Fibroblast of lung (primary cell): ENCODE data around the gene BZW2. TPM values are rescaled to one million over a fixed set of nuclear protein-coding genes. Genes with fewer than 3 reads are reported as not detected.

Source experiments
- DNase-seq, 2 donors: peaks; one replicate each; pipeline versions ENCODE4 v3.0.0 to v3.0.0-alpha.2; 2010; ENCODE audit warnings: low read depth in 2 of 2
- H2AFZ ChIP-seq: 2 replicates; pipeline ENCODE4 v1.5.1; 2012; ENCODE audit warnings: low read length, control low read depth, inconsistent platforms
- H3K27ac ChIP-seq: 2 replicates; pipeline ENCODE4 v1.5.1; 2011; ENCODE audit warnings: low read length, control low read depth; ENCODE audit not compliant: insufficient read depth
- H3K27me3 ChIP-seq: 2 replicates; pipeline ENCODE4 v1.5.1; 2011; ENCODE audit warnings: mild to moderate bottlenecking, low read length; ENCODE audit not compliant: control insufficient read depth, insufficient read depth
- H3K36me3 ChIP-seq: 2 replicates; pipeline ENCODE4 v1.5.1; 2011; ENCODE audit warnings: low read length; ENCODE audit not compliant: control insufficient read depth, insufficient read depth
- H3K4me1 ChIP-seq: 2 replicates; pipeline ENCODE4 v1.5.1; 2011; ENCODE audit warnings: low read length; ENCODE audit not compliant: control insufficient read depth, insufficient read depth; ENCODE audit errors: extremely low read depth
- H3K4me2 ChIP-seq: 2 replicates; pipeline ENCODE4 v1.5.1; 2011; ENCODE audit warnings: low read length, control low read depth; ENCODE audit not compliant: insufficient read depth; ENCODE audit errors: extremely low read depth
- H3K4me3 ChIP-seq, 4 experiments: fragments of 200-600 bp in 1 of 4; sonication (generic) in 1 of 4; replicated peaks in 1 of 4; 2 replicates each; pipeline ENCODE4 v1.5.1; 2011 to 2016; ENCODE audit warnings: low read length in 4 of 4, low read depth in 3 of 4, mild to moderate bottlenecking in 3 of 4, control low read depth in 2 of 4, inconsistent platforms in 1 of 4, mixed read lengths in 1 of 4; ENCODE audit not compliant: insufficient read depth in 1 of 4; ENCODE audit errors: control extremely low read depth in 1 of 4
- H3K79me2 ChIP-seq: 2 replicates; pipeline ENCODE4 v1.5.1; 2012; ENCODE audit warnings: mild to moderate bottlenecking, low read length, inconsistent platforms; ENCODE audit not compliant: control insufficient read depth, insufficient read depth
- H3K9ac ChIP-seq: 2 replicates; pipeline ENCODE4 v1.5.1; 2011; ENCODE audit warnings: mild to moderate bottlenecking, low read length, control low read depth; ENCODE audit not compliant: insufficient read depth
- H3K9me3 ChIP-seq: 2 replicates; pipeline ENCODE4 v1.5.1; 2012; ENCODE audit warnings: low read depth, low read length; ENCODE audit not compliant: control insufficient read depth, insufficient read depth
- H4K20me1 ChIP-seq: 2 replicates; pipeline ENCODE4 v1.5.1; 2011; ENCODE audit warnings: low read length; ENCODE audit not compliant: control insufficient read depth, insufficient read depth; ENCODE audit errors: extremely low read depth
- EZH2 ChIP-seq: IDR thresholded peaks from 2 replicates; pipeline ENCODE4 v1.5.1; 2012; ENCODE audit warnings: low read length, control low read depth, mild to moderate bottlenecking; ENCODE audit errors: missing control alignments
- polyA plus RNA-seq, 2 donors: library from polyadenylated mRNA; depleted of rRNA in 1 of 2; stranded (reverse) in 1 of 2; unstranded in 1 of 2; fragments of >200 nt; gene quantifications; 2 replicates each; pipeline ENCODE4 v1.2.1, GENCODE V29; 2011 to 2012; ENCODE audit warnings: missing spikeins in 1 of 2
- total RNA-seq: library from RNA; depleted of rRNA; stranded (reverse); fragments of >200 nt; gene quantifications from 2 replicates; pipeline ENCODE4 v1.2.1, GENCODE V29; 2014
- TF ChIP-seq, protein P1 (sequence below), 2 donors: IDR thresholded peaks in 1 of 2; conservative IDR thresholded peaks in 1 of 2; 1 replicate in 1 of 2; 2 replicates in 1 of 2; pipeline ENCODE4 v1.5.1; 2011 to 2012; ENCODE audit warnings: low read length in 2 of 2, control low read depth in 1 of 2, inconsistent platforms in 1 of 2, low read depth in 1 of 2, mild to moderate bottlenecking in 1 of 2

Gene BZW2
- total and polyA plus RNA-seq, 2 donors (not counting 1 experiment from before 2014, with no cell fraction given), result 43.3 to 88.8 TPM

DNA sequence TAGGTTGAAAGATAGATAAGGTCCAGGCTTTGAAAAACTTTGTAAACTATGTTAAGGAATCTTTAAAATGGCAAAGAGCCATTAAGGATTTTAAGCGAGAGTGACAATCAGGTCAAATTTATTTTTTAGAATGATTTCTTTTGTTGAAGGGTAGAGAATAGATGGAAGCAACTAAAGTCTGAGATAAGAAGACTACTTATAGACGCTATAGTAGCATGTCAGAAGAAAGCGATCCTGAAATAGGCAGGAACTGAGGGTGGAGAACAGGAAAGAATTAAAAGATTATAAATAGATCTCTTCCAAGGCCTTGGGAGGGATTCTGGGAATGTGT lies 94.6 kb downstream of the BZW2 start:
- Histone ChIP-seq H3K9ac (no peak overlapping the region), H4K20me1 (no peaks in the 10 kb centered on the region), H3K36me3 (no peaks in the 10 kb centered on the region), H3K4me1 (peaks cover 3% of the 10 kb centered on the region), H3K79me2 (no peaks in the 10 kb centered on the region), H3K4me3 (no peak overlapping the region), H3K4me2 (no peak overlapping the region), H3K9me3 (no peaks in the 10 kb centered on the region), H3K27me3 (no peaks in the 10 kb centered on the region), H2AFZ (no peak overlapping the region), H3K27ac (peak overlapping the region; percentile 23)
- DNase-seq, result no peak
- TF ChIP-seq, protein P1, sequence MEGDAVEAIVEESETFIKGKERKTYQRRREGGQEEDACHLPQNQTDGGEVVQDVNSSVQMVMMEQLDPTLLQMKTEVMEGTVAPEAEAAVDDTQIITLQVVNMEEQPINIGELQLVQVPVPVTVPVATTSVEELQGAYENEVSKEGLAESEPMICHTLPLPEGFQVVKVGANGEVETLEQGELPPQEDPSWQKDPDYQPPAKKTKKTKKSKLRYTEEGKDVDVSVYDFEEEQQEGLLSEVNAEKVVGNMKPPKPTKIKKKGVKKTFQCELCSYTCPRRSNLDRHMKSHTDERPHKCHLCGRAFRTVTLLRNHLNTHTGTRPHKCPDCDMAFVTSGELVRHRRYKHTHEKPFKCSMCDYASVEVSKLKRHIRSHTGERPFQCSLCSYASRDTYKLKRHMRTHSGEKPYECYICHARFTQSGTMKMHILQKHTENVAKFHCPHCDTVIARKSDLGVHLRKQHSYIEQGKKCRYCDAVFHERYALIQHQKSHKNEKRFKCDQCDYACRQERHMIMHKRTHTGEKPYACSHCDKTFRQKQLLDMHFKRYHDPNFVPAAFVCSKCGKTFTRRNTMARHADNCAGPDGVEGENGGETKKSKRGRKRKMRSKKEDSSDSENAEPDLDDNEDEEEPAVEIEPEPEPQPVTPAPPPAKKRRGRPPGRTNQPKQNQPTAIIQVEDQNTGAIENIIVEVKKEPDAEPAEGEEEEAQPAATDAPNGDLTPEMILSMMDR (conservative IDR thresholded peaks at IDR 0.05 in 1 of 2, IDR thresholded peaks at IDR 0.05 in 1 of 2; ENCODE audit: low read depth in 1 of 2, low read length in 2 of 2), result no peak
- TF ChIP-seq EZH2, result no peak

GRCh38 chr7:16740996-16741395 lies 95.0 kb downstream of the BZW2 start:
- no peaks in the 10 kb centered on the region for H4K20me1 ChIP-seq
- H3K9ac ChIP-seq, result no peak overlapping the region
- no peak for DNase-seq
- H3K36me3 ChIP-seq, result no peaks in the 10 kb centered on the region
- no peak overlapping the region for H3K4me3 ChIP-seq
- H3K79me2 ChIP-seq, result no peaks in the 10 kb centered on the region
- H3K4me1 ChIP-seq, result peaks cover 3% of the 10 kb centered on the region
- H2AFZ ChIP-seq, result no peak overlapping the region
- H3K4me2 ChIP-seq, result no peak overlapping the region
- H3K27me3 ChIP-seq, result no peaks in the 10 kb centered on the region
- TF ChIP-seq, protein P1 (conservative IDR thresholded peaks at IDR 0.05 in 1 of 2, IDR thresholded peaks at IDR 0.05 in 1 of 2; ENCODE audit: low read depth in 1 of 2, low read length in 2 of 2), result no peak
- H3K27ac ChIP-seq, result no peak overlapping the region
- no peaks in the 10 kb centered on the region for H3K9me3 ChIP-seq

DNA sequence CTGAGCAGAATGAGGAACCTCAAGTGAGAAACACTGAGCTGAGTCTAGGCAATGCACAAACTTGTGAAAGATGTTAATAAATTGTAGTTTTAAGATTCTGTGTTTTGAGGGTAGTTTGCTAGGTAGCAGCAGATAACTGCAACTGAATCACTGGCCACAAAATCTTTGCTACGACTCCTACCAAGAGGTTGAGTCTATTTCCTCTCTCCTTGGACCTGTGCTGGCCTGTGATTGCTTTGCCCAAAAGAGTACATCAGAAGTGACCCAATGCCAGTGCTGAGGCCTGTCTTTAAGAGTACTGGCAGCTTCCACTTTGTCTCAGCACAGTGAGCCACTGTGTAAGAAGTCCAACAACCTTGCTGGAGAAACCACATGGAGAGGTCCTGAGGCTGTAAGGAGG lies 95.7 kb downstream of the BZW2 start:
- Histone ChIP-seq H3K4me1 (peaks cover 3% of the 10 kb centered on the region), H3K4me2 (no peak overlapping the region), H4K20me1 (no peaks in the 10 kb centered on the region), H2AFZ (no peak overlapping the region), H3K27me3 (no peaks in the 10 kb centered on the region), H3K27ac (no peak overlapping the region), H3K4me3 (no peak overlapping the region), H3K36me3 (no peaks in the 10 kb centered on the region), H3K79me2 (no peaks in the 10 kb centered on the region), H3K9me3 (no peaks in the 10 kb centered on the region), H3K9ac (no peak overlapping the region)
- TF ChIP-seq EZH2, result no peak
- TF ChIP-seq, protein P1 (conservative IDR thresholded peaks at IDR 0.05 in 1 of 2, IDR thresholded peaks at IDR 0.05 in 1 of 2; ENCODE audit: low read depth in 1 of 2, low read length in 2 of 2), result no peak
- DNase-seq, result peak in 1 of 2 donors; percentile 44
